IPS DF 4.7 (cell line): Measurements from ENCODE around the gene ARMC9.
"Not testable (repeated sequence)": the region's sequence is repeated elsewhere in the genome, so short reads cannot be mapped to it uniquely, and the experiment has no call there.

Source experiments
- DNase-seq: peaks from one replicate; pipeline ENCODE4 v3.0.0-alpha.2; 2013; ENCODE audit warnings: low spot score; ENCODE audit errors: extremely low read depth

Gene ARMC9

DNA sequence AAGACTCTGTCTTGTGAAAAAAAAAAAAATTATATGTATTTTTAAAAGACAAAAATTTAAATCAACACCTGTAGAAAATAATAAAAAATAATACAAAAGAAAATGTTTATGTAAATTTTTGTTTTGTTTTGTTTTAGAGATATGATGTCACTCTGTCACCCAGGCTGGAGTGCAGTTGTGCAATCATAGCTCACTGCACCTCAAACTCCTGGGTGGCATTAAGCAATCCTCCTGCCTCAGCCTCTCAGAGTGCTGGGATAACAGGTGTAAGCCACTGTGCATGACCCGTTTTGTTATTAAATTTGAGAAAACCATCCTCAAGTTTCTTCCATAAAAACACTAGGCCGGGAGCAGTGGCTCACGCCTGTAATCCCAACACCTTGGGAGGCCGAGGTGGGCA is 140.9 kb downstream of the ARMC9 start:
- DNase-seq: no peak

DNA sequence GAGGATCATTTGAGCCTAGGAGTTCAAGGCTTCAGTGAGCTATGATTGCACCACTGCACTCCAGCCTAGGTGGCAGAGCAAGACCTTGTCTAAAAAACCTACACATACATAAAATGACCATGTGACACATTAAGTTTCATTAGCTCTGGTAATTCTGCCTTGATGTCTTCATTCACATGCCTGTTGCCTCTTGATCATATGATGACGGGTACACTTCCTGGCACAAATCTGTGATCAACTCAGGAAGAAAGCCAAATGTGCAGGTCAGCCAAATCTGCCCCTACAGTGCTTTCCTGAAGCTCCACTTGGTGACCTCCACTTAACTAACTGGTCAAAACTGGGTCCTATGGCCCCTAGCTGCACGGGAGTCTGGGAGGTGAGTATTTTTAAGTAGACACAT is 142.7 kb downstream of the ARMC9 start:
- DNase-seq: no peak

DNA sequence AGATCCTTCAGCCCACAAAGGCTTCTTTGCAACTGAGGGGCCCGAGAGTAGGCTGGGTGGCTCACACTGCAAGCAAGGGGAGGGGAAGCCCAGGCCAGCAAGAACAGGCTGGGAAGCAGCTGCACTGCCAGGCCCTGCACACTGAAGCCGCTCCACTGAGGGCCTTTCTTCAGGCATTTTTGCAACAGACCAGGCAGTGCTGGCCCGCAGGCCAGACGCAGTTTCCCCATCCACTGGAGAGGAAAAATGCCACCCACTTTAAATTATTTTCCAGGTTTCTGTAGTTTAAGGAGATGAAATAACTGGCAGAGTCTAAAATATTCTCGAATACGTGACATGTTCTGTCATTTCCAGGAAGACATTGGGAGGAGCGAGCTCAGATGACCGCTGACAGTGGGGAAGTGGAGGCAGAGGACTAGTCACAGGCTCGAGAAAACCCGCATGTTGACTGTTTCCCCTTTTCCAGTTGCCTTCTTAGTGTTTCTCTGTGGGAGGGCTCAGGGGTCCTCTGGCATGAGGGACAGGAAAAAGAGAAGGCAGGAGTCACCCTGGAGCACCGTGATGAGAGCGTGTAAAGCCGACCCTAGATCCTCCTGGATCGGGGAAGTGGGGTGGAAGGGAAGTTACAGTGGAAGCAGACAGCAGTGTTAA is 143.8 kb downstream of the ARMC9 start:
- no peak for DNase-seq

DNA sequence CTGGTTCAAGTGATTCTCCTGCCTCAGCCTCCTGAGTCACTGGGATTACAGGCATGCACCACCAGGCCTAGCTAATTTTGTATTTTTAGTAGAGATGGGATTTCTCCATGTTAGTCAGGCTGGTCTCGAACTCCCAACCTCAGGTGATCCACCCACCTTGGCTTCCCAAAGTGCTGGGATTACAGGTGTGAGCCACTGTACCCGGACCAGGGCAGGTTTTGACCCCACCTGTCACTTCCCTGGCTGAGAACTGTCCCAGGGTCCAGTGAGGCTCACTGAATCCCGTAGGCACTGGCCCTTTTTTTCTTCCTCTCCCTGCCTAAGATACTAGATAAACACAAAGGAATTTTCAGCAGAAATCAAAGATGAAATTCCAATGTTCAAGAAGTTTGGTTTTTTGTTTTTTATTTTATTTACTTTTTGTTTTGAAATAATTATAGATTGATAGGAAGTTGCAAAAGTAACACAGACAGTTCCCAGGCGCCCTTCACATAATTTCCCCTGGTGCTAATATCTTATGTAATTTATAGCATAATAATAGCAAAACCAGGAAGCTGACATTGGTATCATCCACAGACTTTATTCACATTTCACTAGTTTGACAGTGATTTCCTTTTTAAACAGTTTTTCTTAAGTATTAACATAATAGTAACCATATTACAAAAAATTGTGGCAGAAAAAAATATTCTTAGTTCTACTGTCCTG is 144.7 kb downstream of the ARMC9 start:
- DNase-seq: no peak

DNA sequence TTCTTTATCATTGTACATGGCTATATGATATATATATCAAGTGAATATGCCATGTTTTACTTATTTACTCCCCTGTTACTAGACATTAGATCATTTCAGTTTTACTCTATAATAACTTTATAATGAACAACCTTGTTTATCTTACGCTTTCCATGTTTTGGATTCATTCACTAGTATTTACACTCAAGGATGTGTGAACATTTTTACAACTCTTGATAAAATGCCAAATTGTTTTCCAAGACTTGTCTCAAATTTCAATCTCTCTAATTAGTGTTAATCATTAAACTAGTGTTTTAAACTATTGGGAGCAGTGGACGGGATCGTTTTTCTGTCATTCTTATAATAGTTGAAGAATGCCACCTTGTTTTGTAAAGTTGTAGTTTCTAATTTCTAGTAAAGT is 145.6 kb downstream of the ARMC9 start:
- DNase-seq: no peak

DNA sequence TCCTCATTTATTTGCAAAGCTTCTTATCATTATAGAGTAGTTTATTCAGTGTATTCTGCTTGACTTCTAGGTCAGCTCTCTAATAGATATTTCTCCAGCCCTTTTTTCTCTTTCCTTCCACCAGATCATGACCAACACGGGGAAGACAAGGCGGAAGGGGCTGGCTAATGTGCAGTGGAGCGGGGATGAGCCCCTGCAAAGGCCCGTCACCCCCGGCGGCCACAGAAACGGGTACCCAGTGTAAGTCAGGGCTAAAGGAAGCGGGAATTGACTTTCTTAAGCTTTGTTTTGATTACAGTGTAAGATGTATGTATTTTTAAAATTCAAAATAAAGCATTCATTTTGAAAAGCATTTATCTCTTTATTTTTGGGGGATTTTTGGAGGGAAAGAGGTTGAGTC is 146.4 kb downstream of the ARMC9 start:
- DNase-seq: no peak

DNA sequence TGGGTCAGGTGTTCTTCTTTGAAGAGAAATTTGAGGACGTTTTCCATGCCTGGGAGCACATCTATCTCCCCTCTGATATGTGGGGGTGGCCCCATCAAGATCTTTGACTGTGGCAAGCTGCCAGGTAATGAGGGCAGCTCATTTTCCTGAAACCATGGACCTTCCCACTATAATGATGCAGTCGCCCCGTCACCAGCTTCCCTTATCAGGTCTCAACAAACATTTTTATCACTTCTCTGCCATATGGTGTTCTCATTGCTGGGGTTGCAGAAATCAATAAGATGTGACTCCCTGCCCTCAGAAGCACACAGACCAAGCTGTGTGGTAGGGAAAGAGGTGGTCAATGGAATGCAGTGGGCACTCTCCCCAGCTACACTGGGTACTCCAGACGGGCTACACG is 148.7 kb downstream of the ARMC9 start:
- no peak for DNase-seq

DNA sequence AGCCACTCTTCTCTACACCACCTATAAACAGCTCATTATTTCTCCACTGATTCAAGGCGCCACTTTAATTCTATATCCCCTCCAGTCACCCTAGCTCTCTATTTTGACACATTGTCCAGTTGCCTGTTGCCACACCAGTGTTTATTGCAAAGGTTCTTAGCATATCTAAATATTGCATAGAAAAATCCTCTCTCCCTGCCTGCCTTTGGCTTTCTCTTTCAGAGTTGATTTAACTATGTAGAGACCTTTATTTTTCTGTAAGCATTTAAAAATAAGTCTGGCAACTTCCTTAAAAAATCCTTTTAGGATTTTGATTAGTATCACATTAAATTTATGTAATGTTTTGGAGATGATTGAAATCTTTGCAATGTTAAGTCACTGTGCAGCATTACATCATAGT is 149.2 kb downstream of the ARMC9 start:
- no peak for DNase-seq

DNA sequence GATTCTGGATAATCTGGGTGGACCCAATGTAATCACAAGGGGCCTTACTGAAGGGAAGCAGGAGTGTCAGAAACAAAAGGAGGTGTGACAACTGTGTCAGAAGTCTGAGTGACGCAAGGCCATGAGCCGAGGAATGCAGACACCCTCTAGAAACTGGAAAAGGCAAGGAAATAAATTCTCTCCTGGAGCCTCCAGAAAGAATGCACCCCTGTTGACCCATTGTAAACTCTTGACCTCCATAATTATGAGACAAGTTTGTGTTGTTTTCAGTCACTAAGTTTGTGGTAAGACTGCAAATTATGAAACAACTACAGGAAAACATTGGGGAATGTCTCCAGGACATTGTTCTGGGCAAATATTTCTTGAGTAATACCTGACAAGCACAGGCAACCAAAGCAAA is 149.7 kb downstream of the ARMC9 start:
- no peak for DNase-seq

DNA sequence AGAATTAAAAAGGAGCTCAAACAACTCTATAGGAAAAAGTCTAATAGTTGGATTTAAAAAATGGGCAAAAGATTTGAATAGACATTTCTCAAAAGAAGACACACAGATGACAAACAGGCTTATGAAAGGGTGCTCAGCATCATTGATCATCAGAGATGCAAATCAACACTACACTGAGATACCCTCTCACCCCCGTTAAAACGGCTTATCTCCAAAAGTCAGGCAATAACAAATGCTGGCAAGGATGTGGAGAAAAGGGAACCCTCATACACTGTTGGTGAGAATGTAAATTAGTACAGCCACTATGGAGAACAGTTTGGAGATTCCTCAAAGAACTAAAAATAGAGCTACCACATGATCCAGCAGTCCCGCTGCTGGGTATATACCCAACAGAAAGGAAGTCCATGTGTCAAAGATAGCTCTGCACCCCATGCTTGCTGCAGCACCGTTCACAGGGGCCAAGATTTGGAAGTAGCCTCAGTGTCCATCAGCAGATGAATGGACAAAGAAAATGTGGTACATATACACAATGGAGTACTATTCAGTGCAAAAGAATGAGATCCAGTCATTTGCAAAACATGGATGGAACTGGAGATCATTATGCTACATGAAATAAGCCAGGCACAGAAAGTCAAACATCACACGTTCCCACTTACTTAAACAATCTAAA is 150.4 kb downstream of the ARMC9 start:
- no peak for DNase-seq

DNA sequence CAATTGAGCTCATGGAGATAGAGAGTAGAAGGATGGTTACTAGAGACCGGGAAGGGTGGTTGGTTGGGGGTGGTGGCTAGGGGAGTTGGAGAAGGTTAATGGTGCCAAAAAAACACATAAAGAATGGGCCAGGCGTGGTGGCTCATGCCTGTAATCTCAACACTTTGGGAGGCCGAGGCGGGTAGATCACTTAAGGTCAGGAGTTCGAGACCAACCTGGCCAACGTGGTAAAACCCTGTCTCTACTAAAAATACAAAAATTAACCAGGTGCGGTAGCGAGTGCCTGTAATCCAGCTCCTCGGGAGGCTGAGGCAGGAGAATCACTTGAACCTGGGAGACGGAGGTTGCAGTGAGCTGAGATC is 150.9 kb downstream of the ARMC9 start:
- not testable (repeated sequence) for DNase-seq

DNA sequence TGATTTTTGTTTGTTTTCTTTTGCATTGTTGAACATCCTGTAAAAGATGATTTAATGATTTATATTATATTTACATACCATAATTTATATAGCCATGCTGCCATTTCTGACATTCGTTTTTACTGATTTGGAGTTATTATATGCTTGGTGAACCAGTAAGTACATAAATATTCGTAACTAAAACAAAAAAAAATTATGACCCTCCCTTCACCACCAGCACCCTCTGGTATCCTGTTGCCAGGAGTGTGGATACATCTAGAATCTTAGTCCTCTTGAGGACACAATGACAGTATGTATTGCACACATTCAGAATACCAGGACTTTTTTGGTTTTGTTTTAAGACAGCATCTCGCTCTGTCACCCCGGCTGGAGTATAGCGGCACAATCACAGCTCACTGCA is 153.2 kb downstream of the ARMC9 start:
- DNase-seq: no peak

DNA sequence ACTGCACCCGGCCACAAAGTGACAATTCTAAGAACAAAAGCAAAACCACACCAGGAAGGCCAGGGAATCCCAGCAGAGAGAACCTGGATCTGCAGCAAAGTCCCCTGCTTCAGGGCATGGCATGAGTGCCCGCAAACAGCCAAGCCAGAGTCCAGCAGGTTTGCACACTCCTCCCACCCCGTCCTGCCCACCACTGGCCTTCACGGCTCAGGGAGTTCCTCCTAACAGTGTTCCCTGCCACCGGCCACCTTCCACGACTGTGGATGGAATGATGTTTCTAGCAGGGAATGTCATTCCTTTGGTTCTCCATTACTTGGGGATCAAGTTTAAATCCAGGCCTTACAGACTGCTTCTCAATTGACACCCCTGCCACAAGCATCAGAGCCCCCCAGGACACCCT is 155.0 kb downstream of the ARMC9 start:
- no peak for DNase-seq

DNA sequence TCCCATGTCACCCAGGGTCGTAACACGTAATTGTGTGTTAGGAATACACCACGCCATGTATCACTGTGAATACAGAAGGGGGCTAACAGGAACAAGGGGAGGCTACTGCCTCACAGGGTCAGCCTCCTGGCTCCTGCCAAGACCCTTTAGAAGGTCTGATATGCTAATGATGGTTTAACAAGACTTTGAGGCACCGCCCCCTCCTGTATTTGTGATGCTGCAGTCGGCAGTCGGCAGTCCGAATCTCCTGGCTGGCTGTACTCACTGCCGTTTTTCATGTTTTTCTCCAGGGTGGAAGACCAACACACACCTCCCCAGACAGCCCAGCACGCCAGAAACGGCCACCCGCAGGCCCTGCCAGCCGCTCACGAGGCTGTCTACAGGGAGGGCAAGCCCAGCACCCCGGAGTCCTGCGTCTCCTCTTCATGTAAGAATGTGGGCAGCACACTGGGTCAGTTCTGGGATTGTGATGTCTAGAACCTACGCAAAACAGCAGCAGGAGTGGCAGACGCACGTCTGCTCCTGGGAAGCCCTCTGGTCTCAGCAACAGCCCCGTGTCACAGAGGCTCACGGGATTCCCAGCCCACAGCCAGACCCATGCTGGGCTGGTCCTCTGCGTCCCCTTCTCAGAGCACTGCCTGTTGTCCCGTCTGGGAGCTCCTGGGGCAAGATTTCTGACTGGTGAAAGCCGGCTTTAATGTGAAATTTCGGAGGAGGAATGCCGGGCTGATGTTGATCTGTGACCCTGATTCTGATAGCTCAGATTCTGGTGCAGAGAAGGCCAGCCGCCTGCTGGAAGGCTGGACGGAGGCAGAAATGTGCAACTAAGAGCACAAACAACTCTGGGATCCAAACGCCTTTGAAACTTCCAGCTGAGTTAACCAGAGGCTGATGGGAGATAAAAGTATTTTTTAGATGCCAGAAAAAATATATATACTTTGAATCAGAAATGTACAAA is 157.4 kb downstream of the ARMC9 start:
- no peak for DNase-seq

DNA sequence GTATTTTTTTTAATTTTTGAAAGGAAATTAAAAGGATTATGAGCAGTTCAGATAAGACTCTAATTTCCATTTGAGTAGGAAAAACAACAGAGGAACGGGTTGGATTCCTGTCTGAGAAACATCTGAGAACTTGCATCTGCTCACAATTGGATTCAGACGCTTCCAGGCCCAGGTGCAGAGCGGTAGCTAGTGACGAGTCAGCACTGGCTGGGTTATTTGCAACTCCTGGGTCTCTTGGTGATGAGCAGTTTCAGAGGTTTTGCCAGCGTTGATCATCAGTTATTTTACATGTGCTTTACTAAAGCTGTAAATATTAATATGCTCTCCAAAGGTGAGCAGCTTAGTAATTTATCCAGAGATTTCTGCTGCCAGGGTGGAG is 158.0 kb downstream of the ARMC9 start:
- no peak for DNase-seq

DNA sequence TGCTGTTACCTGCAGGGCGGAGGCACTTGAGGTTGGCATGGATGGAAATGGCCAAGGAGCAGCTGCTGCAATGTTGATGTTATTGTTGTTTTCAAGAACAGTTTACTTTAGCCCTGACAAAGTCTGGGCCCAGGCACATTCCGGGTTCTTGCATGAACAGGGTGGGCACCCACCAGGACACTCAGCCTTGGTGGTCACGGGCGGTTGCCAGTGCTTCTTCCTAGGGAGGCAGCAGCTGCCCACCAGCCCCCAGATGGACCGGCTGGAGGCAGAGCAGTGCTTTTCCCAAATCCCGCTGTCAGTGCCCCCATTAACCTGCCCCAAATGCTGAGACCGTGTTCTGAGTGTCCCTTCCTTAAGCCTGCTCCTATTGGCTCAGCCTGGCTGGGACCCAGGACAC is 158.6 kb downstream of the ARMC9 start:
- DNase-seq: no peak

DNA sequence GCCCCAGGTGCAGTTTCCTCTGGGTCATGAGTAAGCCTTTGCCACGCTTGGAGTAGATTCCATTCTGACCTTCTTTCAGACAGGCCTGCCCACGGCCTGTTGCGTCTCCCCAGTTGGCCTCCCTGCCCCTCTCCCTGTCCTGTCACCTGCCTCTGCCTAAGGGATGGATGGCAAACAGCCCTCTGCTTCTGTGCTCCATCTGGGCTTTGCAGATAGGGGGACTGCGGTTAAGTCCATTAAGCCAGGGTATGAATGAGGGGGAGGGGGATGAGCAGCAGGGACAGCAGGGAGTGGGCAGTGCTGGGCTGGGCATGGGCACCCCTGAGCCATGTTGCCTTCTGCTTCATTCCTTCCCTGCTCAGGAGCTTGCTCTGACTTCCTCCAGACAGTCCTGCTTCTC is 159.5 kb downstream of the ARMC9 start:
- DNase-seq: no peak

DNA sequence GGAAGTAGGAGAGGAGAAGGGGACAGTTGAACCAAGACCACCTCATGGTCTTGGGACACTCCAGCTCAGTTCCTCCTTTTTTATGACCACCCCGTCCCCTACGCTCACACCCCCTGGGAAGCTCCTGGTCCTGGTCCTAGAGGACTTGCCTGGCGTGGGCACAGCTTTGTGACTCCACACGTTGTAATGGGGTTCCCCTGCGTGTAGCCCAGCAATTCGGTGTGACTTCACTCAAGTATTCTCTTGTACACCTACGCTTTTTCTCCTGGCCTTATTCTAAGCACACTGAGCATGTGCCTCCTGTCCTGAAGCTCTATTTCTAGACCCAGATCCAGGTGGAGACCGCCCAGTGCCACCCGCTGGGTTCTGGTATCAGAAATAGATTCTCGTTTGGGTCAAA is 161.0 kb downstream of the ARMC9 start:
- no peak for DNase-seq

DNA sequence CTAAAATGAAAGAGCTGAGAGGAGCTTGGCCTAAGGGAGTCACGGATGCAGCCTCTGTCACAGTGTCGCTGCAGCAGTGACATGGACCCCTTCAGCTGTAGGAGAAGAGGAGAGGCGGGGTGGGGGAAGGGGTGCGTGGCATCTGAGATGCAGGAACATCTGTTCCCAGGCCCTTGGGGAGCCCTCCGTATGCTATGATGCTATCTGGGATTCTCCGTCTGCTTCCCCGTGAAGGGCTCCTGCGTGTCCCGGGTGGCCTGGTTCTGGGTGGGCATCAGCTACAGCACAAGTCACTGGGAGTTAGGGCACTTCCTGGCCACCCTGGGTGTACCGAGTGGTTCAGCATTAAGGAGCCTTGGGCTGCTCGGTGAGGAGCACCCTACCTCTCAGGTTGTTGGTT is 161.5 kb downstream of the ARMC9 start:
- no peak for DNase-seq

DNA sequence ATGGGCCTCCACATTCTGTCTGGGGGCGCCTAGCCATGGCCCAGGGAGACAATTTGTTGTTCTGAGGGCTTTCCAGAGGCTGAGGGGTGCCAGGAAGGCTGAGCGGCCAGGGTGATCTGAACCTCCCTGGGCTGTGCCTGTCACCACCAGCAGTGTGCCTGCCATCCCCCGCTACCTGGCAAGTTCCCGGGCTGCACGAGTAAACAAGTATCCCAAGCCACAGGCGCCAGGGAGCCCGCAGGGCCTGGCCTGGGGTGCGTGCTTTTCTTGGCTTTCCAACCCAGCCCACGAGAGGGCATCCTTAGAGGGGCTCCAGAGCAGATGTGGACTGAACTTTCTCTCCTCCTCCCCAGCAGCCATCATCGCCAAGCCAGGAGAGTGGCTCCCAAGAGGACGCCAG is 162.0 kb downstream of the ARMC9 start:
- no peak for DNase-seq

DNA sequence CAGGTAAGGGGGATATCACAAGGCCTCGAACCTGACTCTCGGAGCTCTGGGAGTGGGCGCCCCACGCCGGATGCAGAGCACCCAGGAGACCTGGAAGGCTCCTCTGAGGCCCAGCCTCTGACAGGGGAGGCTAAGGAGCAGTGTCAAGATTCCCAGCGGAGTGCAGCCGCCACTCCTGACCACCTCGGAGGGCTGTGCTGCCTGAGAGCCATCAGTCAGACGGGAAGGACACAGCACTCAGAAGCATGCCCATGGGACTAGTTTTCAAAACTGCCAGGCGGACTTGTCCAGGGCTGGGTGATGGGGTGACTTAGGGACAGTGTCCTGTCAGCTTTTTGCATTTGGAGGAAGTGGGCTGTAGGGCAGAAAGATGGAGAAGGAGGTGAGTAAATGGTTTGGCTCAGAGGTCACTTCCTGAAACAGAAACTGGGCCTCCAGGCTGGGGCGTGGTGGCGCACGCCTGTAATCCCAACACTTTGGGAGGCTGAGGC is 162.5 kb downstream of the ARMC9 start:
- no peak for DNase-seq
